H1 (cell line): ENCODE results near the gene NAV2. TPM values are rescaled to one million over a fixed set of nuclear protein-coding genes. Genes with fewer than 3 reads are reported as not detected.

ENCODE experiments used
- CTCF ChIA-PET: fragments of 300-600 bp; sonication (Branson Sonifier 250); formaldehyde crosslinking; loops from one replicate; lab custom pipeline; 2021; ENCODE audit not compliant: partially characterized antibody; lab: Charles Lee
- POLR2A ChIA-PET: fragments of 300-600 bp; sonication (Branson Sonifier 250); formaldehyde crosslinking; loops from one replicate; lab custom pipeline; 2021; ENCODE audit warnings: inconsistent platforms; ENCODE audit not compliant: partially characterized antibody; lab: Charles Lee
- DNase-seq, 2 experiments: peaks; one replicate each; pipeline versions ENCODE4 v3.0.0 to v3.0.0-alpha.2; 2010 to 2022; ENCODE audit warnings: low spot score in 2 of 2, low read depth in 1 of 2, mixed read lengths in 1 of 2
- FAIRE-seq: peaks from 2 replicates; lab custom pipeline; 2011; peaks lifted over from hg19 to GRCh38; lab: Jason Lieb, UNC
- H2AFZ ChIP-seq: 2 replicates; pipeline ENCODE4 v1.8.1; 2012; ENCODE audit warnings: low read length, inconsistent platforms
- H2AK5ac ChIP-seq: 2 replicates; pipeline ENCODE4 v1.6.1; 2013; ENCODE audit warnings: low read depth, low read length
- H2BK120ac ChIP-seq: replicated peaks from 2 replicates; pipeline ENCODE3; 2013; ENCODE audit warnings: low read depth, low read length, inconsistent platforms
- H2BK12ac ChIP-seq: 2 replicates; pipeline ENCODE4 v1.6.1; 2013; ENCODE audit warnings: low read depth, low read length
- H2BK15ac ChIP-seq: 2 replicates; pipeline ENCODE4 v1.6.1; 2013; ENCODE audit warnings: low read length
- H2BK20ac ChIP-seq: 2 replicates; pipeline ENCODE4 v1.6.1; 2013; ENCODE audit warnings: low read length
- H2BK5ac ChIP-seq: 2 replicates; pipeline ENCODE4 v1.6.1; 2013; ENCODE audit warnings: low read depth, low read length
- H3K14ac ChIP-seq: 2 replicates; pipeline ENCODE4 v1.6.1; 2013; ENCODE audit warnings: inconsistent platforms; ENCODE audit not compliant: insufficient read length
- H3K18ac ChIP-seq: 2 replicates; pipeline ENCODE4 v1.6.1; 2013; ENCODE audit warnings: low read length; ENCODE audit errors: extremely low read depth
- H3K23ac ChIP-seq: 2 replicates; pipeline ENCODE4 v1.6.1; 2013; ENCODE audit warnings: inconsistent platforms; ENCODE audit not compliant: insufficient read length
- H3K23me2 ChIP-seq: 2 replicates; pipeline ENCODE4 v1.6.1; 2013; ENCODE audit warnings: low read depth, low read length
- H3K27ac ChIP-seq: 2 replicates; pipeline ENCODE4 v1.6.1; 2011; ENCODE audit warnings: low read depth, low read length, inconsistent platforms
- H3K27me3 ChIP-seq, 4 experiments: replicated peaks in 1 of 4; 1 replicate in 1 of 4; 2 replicates in 3 of 4; pipeline versions ENCODE4 v1.6.1 to v1.8.1; 2011 to 2013; ENCODE audit warnings: low read length in 3 of 4, mild to moderate bottlenecking in 3 of 4, inconsistent platforms in 2 of 4, mixed read lengths in 2 of 4, moderate library complexity in 1 of 4; ENCODE audit not compliant: control insufficient read depth in 3 of 4, insufficient read depth in 3 of 4; ENCODE audit errors: extremely low read depth in 1 of 4
- H3K36me3 ChIP-seq, 4 experiments: 2 replicates each; pipeline versions ENCODE4 v1.6.1 to v1.8.1; 2011 to 2013; ENCODE audit warnings: mild to moderate bottlenecking in 4 of 4, low read length in 3 of 4, moderate library complexity in 2 of 4, control low read depth in 1 of 4, inconsistent platforms in 1 of 4; ENCODE audit not compliant: insufficient read depth in 4 of 4, control insufficient read depth in 2 of 4
- H3K4ac ChIP-seq: replicated peaks from 2 replicates; pipeline ENCODE3; 2013; ENCODE audit warnings: low read length, low read depth, mixed read lengths, inconsistent platforms; ENCODE audit not compliant: insufficient read length
- H3K4me1 ChIP-seq, 4 experiments: replicated peaks in 1 of 4; 1 replicate in 1 of 4; 2 replicates in 3 of 4; pipeline versions ENCODE4 v1.6.1 to v1.8.1; 2011 to 2013; ENCODE audit warnings: low read length in 3 of 4, inconsistent platforms in 2 of 4, mixed read lengths in 1 of 4; ENCODE audit not compliant: insufficient read depth in 4 of 4, control insufficient read depth in 3 of 4
- H3K4me2 ChIP-seq, 2 experiments: 2 replicates each; pipeline versions ENCODE4 v1.6.1 to v1.8.1; 2011 to 2013; ENCODE audit warnings: low read depth in 2 of 2, low read length in 2 of 2, control low read depth in 1 of 2, inconsistent platforms in 1 of 2, mild to moderate bottlenecking in 1 of 2; ENCODE audit not compliant: insufficient read depth in 1 of 2
- H3K4me3 ChIP-seq, 4 experiments: fragments of 200-600, 300-600 bp in 1 of 4; sonication (generic), shearing (Covaris generic), sonication (Bioruptor Twin) in 1 of 4; 2 replicates each; pipeline versions ENCODE4 v1.5.1 to v1.8.1; 2011 to 2016; ENCODE audit warnings: low read length in 4 of 4, low read depth in 3 of 4, control low read depth in 2 of 4, inconsistent platforms in 2 of 4, mild to moderate bottlenecking in 2 of 4, mixed read lengths in 1 of 4, moderate library complexity in 1 of 4; ENCODE audit not compliant: insufficient read depth in 2 of 4; ENCODE audit errors: extremely low read depth in 1 of 4
- H3K56ac ChIP-seq: replicated peaks from 2 replicates; pipeline ENCODE3; 2013; ENCODE audit warnings: low read depth, mild to moderate bottlenecking, mixed read lengths, low read length, inconsistent platforms; ENCODE audit not compliant: insufficient read length
- H3K79me1 ChIP-seq: 2 replicates; pipeline ENCODE4 v1.6.1; 2013; ENCODE audit warnings: low read depth, low read length, control low read depth
- H3K79me2 ChIP-seq, 2 experiments: 2 replicates each; pipeline versions ENCODE4 v1.6.1 to v1.8.1; 2012 to 2013; ENCODE audit warnings: low read length in 2 of 2, mild to moderate bottlenecking in 2 of 2, inconsistent platforms in 1 of 2; ENCODE audit not compliant: insufficient read depth in 2 of 2, control insufficient read depth in 1 of 2
- H3K9ac ChIP-seq, 4 experiments: replicated peaks in 1 of 4; 1 replicate in 1 of 4; 2 replicates in 3 of 4; pipeline versions ENCODE4 v1.6.1 to v1.8.1; 2011 to 2013; ENCODE audit warnings: low read depth in 3 of 4, low read length in 3 of 4, control low read depth in 2 of 4, mild to moderate bottlenecking in 2 of 4, moderate library complexity in 2 of 4, inconsistent platforms in 1 of 4; ENCODE audit errors: extremely low read depth in 1 of 4
- H3K9me3 ChIP-seq, 2 experiments: 2 replicates each; pipeline versions ENCODE4 v1.6.1 to v1.8.1; 2012 to 2013; ENCODE audit warnings: mild to moderate bottlenecking in 2 of 2, moderate library complexity in 2 of 2, control low read depth in 1 of 2, inconsistent platforms in 1 of 2, low read depth in 1 of 2, low read length in 1 of 2, mixed read lengths in 1 of 2; ENCODE audit not compliant: insufficient read depth in 2 of 2
- H4K20me1 ChIP-seq, 2 experiments: replicated peaks in 1 of 2; 2 replicates each; pipeline versions ENCODE3 to v1.8.1; 2011 to 2013; ENCODE audit warnings: inconsistent platforms in 2 of 2, low read length in 2 of 2, mild to moderate bottlenecking in 1 of 2; ENCODE audit not compliant: insufficient read depth in 2 of 2, control insufficient read depth in 1 of 2
- H4K5ac ChIP-seq: 2 replicates; pipeline ENCODE4 v1.6.1; 2013; ENCODE audit warnings: low read length, low read depth, mixed read lengths, inconsistent platforms; ENCODE audit not compliant: insufficient read length
- H4K8ac ChIP-seq: 2 replicates; pipeline ENCODE4 v1.8.0; 2013; ENCODE audit warnings: mild to moderate bottlenecking, moderate library complexity, low read length, inconsistent platforms; ENCODE audit not compliant: insufficient read depth; ENCODE audit errors: extremely low read depth
- H4K91ac ChIP-seq: replicated peaks from 2 replicates; pipeline ENCODE3; 2013; ENCODE audit warnings: low read length, mixed read lengths, inconsistent platforms; ENCODE audit not compliant: insufficient read length
- HDAC6 ChIP-seq: IDR thresholded peaks from one replicate; pipeline ENCODE4 v1.7.1; 2012; ENCODE audit warnings: low read depth, mild to moderate bottlenecking, inconsistent platforms, low read length, moderate library complexity
- JUN ChIP-seq: IDR thresholded peaks from 2 replicates; pipeline ENCODE4 v1.6.1; 2011; ENCODE audit warnings: low read depth, mild to moderate bottlenecking, improper control_type of control experiment, low read length
- POLR2AphosphoS5 ChIP-seq: IDR thresholded peaks from 2 replicates; pipeline ENCODE4 v1.6.1; 2011; ENCODE audit warnings: low read depth, low read length
- RXRA ChIP-seq: IDR thresholded peaks from 2 replicates; pipeline ENCODE4 v1.6.1; 2011; ENCODE audit warnings: low read depth, mild to moderate bottlenecking, low read length, moderate library complexity; ENCODE audit not compliant: insufficient read depth
- TCF12 ChIP-seq: IDR thresholded peaks from 2 replicates; pipeline ENCODE4 v1.6.1; 2011; ENCODE audit warnings: low read depth, mild to moderate bottlenecking, low read length
- WGBS, 2 experiments: shearing (Covaris generic) in 1 of 2; methylation state at CpG; one replicate each; pipeline versions ENCODE4 v1.1.6 to v1.1.7; 2013 to 2015; ENCODE audit warnings: low lambda C conversion rate in 2 of 2, mixed read lengths in 2 of 2, inconsistent platforms in 1 of 2, low coverage in 1 of 2, missing lambda C conversion rate in 1 of 2; ENCODE audit not compliant: insufficient replicate concordance in 2 of 2, insufficient coverage in 1 of 2, insufficient read length in 1 of 2; ENCODE audit errors: extremely low coverage in 1 of 2, missing lambda C conversion rate in 1 of 2; 5-methylcytosine and 5-hydroxymethylcytosine counted together
- polyA plus RNA-seq, 7 experiments: library from polyadenylated mRNA; depleted of rRNA in 3 of 7; stranded (reverse) in 5 of 7; unstranded in 2 of 7; fragments of >200 nt in 5 of 7; fragments of 200-250 nt in 2 of 7; gene quantifications; 1 replicate in 5 of 7; 2 replicates in 1 of 7; 4 replicates in 1 of 7; pipeline versions ENCODE4 v1.2.1 to v1.2.3, GENCODE V29; 2011 to 2013; ENCODE audit warnings: missing spikeins in 2 of 7, mixed read lengths in 2 of 7
- total RNA-seq: library from RNA; stranded (reverse); fragmentation: NEBNext Ultra II Directional; extraction: Animal tissue kit (Norgen Biotek cat#: 25700); gene quantifications from 2 replicates; pipeline ENCODE4 v1.2.1, GENCODE V29; 2021
- TF ChIP-seq, protein P1 (sequence below): IDR thresholded peaks from 2 replicates; pipeline ENCODE4 v1.6.1; 2011; ENCODE audit warnings: low read depth, mild to moderate bottlenecking, low read length; ENCODE audit not compliant: insufficient read depth

Gene NAV2
- total and polyA plus RNA-seq, 2 of the 8 experiments (the other 6 are each of a cell fraction or from before 2014, with no cell fraction given), result 35.6 to 73.6 TPM

DNA sequence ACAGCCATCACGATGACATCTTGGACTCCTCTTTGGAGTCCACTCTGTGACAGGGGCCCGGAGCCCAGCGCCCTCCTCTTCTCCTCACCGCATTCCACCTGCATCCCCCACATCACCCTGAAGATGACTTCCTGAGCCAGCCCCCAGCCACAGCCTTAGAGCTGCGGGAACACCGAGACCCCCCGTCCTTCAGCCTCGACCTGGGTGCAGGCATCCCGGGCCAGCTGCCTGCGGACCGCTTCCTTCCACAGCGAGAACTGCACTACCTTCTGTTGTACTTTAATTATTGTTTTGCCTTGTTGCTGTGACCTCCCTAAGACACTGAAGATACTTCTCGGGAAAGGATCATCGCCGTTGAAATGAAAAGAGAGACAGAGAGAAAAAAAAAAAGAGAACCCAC, 405.6 kb downstream of the NAV2 start:
- no peak overlapping the region for H2AK5ac ChIP-seq
- no peak overlapping the region for H4K5ac ChIP-seq
- no peak overlapping the region for H3K18ac ChIP-seq
- ChIA-PET CTCF (interaction anchor here (0.6 to 4.0 kb wide), 8 partner anchors 10 to 1980 kb away, joined by 3 to 16 read pairs (median 4); no protein-coding TSS in a partner anchor), POLR2A (no interaction called here)
- H3K36me3 ChIP-seq, result peaks cover 10 to 52% (median 44%) of the 10 kb centered on the region in 4 experiments
- H3K23me2 ChIP-seq, result no peaks in the 10 kb centered on the region
- H2BK5ac ChIP-seq, result no peak overlapping the region
- TF ChIP-seq TCF12, result no peak
- TF ChIP-seq JUN, result no peak
- no peak for TF ChIP-seq POLR2AphosphoS5
- no peak for TF ChIP-seq RXRA
- TF ChIP-seq, protein P1, sequence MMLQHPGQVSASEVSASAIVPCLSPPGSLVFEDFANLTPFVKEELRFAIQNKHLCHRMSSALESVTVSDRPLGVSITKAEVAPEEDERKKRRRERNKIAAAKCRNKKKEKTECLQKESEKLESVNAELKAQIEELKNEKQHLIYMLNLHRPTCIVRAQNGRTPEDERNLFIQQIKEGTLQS, result no peak
- TF ChIP-seq HDAC6, result no peak
- H3K4me2 ChIP-seq, result no peak overlapping the region
- H2BK12ac ChIP-seq, result no peak overlapping the region
- no peak overlapping the region for H2BK15ac ChIP-seq
- H3K4ac ChIP-seq, result no peak overlapping the region
- no peak overlapping the region for H3K23ac ChIP-seq
- H2BK20ac ChIP-seq, result no peak overlapping the region
- H3K4me3 ChIP-seq, result no peak overlapping the region
- H2BK120ac ChIP-seq, result no peak overlapping the region
- no peak overlapping the region for H3K27ac ChIP-seq
- H3K79me1 ChIP-seq, result 0 out of 2 replicates have a peak, but pooled peaks cover 2% of the 10 kb centered on the region
- H4K91ac ChIP-seq, result no peak overlapping the region
- no peaks in the 10 kb centered on the region for H3K4me1 ChIP-seq
- H4K8ac ChIP-seq, result no peak overlapping the region
- 92% methylated on average over 11 of the region's 15 CpGs; no CpG with 5 or more reads in 1 of the 2 experiments for WGBS, 2 experiments
- no peak overlapping the region for H3K56ac ChIP-seq
- peaks cover 2% of the 10 kb centered on the region in 2 experiments for H4K20me1 ChIP-seq
- DNase-seq (no peak), FAIRE-seq (no peak)
- H3K9ac ChIP-seq, result no peak overlapping the region
- no peaks in the 10 kb centered on the region for H3K79me2 ChIP-seq
- no peaks in the 10 kb centered on the region for H3K27me3 ChIP-seq
- no peaks in the 10 kb centered on the region for H3K9me3 ChIP-seq
- H2AFZ ChIP-seq, result no peak overlapping the region
- H3K14ac ChIP-seq, result no peak overlapping the region
